Raji (cell line): ENCODE data around the gene RRP1.

Experiments used
- POLR2A ChIP-seq: IDR thresholded peaks from 2 replicates; pipeline ENCODE4 v1.6.1; 2011; ENCODE audit warnings: low read depth, low read length, control low read depth; ENCODE audit not compliant: insufficient read depth

The RRP1 gene

DNA sequence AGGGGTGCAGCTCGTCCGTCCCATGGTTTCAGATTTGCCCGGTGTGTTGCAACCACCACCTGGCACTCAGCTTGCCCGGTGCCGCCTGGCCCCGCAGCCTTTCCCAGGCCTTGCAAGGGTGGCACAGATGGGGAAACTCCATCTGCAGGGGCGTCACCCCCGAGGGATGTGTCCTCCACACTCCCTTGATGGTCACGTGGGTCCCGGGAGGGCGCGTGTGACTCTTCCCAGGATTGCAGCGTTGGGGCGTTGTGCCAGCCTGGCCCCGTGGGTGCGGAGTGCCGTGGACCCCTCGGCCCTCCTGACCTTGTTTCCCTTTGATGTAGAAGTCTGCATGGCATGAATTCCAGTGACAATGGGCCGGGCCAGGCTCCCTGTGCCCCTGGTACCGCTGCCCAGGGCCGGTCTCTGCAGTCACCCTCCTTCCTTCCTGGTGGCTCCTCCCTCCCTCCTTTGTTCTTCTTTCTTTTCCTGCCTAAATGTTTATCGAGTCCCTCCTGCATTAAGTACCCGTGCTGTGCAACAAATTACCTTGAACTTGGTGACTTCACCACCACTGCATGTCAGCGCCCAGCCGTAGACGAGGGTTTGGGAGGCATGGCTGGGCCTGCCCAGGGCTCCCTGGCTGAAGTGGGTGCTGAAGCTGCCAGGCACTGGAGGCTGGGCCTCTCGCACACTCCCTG lies 22.9 kb downstream of the RRP1 start:
- TF ChIP-seq POLR2A: no peak

DNA sequence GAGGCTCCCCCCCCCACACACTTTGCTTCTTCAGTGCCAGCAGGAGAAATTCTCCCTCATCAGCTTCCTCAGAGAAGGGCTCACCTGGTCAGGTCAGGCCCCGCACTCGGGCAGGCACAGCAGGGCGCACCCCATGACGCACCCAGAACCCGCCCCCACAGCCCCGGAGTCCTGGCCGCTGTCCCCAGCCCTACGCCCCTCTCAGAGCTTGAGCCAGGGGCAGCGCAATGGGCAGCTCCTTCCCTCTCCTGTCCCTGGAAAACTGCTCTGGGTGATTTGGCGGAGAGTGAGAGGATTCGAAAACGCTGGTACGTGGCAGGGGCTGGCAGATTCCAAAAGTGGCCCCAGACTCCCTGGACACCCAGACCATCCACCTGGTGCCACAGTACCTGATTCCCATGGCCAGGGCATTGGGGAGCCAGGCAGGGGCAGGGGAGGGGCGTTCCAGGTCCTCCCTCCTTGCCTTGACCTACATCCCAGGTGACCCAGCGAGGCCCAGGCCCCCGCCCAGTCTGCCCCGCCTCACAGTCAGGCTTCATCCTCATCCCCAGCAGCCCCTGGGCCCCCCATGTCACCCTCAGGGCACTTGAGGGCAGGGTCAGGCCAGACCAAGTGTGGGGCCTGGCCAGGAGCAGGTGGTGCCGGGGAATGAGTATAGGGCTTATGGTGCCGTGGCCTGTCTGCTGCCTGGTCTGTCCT lies 23.7 kb downstream of the RRP1 start:
- TF ChIP-seq POLR2A: no peak

DNA sequence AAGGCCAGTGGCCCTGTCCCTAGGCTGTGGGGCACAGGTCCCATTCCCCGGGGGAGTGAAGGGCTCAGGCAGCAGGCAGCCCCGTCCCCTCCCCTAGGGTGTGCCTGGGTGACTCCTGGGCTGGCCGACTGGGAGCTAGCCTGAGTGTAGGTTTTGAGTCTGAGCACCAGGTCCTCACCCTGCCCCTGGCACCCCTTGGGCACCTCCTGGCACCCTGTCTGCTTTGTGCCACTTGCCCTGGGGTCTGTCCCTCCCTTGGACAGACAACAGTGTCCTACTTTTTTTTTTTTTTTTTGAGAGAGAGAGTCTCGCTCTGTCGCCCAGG lies 24.2 kb downstream of the RRP1 start:
- no peak for TF ChIP-seq POLR2A

DNA sequence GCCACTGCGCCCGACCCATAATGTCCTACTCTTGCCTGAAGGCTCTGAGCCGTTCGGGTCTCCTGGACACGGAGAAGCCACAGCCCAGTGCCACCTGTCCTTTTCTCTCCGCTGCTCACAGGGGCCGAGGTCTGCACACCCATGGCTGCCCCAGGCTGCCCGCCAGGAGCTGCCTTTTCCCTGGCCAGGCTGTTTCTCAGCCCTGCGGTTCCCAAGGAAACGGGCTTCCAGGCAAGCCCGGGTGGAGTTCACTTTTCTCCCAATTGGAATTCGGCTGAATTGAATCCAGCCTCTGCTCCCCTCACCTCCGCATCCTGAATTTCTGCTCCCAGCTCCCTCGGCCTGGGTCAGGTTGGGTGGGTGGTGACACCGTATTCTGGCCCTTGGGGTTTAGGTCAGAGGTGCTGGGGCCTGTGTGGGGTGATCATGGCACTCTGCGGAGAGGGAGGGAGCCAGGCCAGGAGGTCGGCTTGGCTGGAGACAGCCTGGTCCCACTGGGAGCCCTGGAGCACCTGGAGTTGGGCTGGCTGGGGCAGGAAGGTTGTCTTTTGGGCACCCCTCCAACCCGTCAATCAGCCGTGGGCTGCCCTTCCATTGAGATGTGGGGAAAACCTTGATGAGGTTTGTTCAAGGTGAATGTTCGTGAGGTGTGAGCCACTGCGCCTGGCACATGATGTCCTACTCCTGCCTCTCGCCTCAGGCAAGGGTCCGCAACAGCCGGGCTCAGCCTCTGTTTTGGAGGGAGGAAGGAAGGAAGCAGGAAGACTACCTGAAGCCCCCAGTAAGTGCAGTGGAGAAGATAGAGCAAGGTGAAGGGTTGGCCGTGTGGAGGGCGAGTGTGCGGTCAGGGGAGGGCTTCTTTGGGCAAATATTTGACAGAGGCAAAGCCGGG lies 25.1 kb downstream of the RRP1 start:
- no peak for TF ChIP-seq POLR2A

DNA sequence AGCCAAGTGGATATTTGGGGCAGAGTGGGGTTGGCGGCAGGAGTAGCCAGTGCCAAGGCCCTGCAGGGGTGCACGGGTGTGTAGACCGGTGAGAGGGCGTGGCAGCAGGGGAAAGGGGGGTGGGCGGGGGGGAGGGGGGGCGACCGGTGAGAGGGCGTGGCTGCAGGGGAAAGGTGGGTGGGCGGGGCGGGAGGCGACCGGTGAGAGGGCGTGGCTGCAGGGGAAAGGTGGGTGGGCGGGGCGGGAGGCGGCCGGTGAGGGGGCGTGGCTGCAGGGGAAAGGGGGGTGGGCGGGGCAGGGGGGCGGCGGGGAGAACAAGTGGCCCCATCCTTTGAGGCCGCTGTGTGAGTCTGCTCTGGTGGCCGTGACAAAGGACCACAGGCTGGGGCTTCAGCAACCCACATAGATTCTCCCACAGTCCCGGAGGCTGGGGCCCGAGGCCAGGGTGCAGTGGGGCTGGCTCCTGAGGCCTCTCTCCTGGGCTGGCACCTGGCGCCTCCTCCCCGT lies 25.8 kb downstream of the RRP1 start:
- TF ChIP-seq POLR2A: no peak

DNA sequence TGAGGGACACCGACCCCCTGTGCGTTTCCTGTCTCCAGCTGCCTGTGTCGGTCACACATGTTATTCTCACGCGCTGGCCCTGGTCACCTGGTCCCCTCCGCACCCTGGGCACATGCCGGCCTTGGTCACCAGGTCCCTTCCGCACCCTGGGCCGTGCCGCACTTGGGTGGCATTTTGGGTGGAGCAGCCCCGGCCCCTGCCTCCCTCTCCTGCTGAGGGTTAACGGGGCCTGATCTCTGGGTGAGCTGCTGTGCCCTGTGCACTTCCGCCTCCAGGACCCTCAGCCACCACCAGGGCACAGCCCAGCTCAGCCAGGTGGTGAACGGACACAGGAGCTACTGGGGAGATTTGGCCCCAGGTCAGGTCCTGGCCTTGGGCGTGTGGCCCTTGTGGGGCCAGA lies 26.6 kb downstream of the RRP1 start:
- no peak for TF ChIP-seq POLR2A

DNA sequence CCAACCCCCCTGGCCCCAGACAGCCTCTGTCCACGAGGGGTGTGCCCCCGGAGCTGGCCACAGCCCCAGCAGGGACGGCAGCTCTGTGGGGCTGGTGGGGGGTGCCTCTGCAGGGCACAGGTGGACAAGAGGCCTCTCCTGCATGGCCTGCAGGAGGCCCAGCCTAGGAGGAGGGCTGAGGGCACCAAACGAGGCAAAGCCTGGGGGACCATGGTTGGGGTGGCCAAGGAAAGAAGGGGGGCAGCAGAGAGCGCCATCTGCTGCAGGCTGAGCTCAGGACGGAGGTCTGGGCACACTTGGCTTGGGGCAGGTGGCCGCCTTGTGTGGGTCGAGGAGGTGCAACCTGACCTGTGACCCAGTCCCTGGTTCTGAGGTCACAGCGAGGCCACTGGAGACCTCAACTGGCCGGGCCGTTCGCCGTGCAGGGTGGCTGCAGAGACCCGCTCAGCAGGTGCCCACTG lies 27.3 kb downstream of the RRP1 start:
- no peak for TF ChIP-seq POLR2A

DNA sequence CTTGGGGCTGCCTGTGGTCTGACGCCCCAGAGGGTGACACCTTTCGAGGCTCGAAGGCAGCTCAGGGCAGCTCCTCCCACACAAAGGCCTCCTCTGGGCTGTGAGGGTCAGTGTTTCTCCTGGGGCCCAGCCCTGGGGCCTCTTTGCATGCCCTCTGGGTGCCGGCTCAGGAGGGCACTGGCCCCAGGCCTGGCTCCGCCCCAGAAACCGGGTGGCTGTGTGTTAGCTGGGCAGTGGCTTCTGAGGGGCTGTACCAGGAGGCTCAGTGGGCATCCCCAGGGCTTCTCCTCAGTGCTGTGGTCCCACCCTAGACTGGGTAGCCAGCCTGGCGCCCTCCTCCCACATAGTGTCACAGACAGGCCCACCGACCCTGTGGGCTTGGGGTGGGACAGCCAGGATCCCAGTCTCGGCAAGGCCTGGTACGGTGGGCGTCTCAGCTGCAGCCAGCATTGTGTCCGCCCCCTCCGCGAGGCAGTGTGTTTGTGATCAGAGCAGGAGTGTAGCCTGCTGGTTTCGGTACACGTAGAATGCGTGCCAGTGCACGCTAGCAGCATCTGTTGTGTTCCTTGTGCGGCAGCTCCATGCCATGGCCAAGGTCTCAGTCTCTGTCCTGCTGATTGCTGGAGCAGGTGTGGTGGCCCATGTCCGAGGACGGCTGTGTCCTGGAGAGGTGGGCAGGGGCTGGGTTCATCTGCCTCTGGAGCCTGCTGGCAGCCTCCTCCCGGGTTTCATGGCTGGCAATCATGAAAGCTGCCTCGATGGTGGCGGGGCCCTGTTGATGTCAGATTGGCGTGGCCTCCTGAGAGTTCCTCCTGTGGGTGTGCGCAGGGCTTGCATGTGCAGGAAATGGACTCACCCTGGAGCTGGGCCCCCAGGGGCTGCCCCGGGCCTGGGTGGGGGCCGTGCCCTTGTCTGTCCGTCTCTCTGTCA lies 28.0 kb downstream of the RRP1 start:
- TF ChIP-seq POLR2A: no peak

DNA sequence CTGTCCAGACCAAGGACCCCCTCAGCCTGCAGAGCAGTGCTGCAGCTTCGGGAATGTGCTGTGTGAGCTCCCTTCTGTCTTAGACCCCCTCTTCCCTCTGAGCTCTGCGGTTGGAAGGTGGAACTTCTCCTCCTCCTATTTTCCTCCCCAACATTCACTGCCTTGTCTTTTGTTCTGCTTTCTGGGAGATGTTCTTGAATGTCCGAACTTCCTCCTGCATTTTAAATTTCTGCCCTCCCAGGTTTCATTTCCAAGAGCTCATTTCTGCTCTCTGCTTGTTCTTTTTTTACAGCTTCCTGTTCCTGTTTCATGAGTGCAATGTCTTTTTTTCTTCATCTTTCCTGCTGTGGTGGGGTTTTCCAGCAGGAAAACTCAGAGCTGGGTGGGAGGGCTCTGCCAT lies 29.3 kb downstream of the RRP1 start:
- no peak for TF ChIP-seq POLR2A

DNA sequence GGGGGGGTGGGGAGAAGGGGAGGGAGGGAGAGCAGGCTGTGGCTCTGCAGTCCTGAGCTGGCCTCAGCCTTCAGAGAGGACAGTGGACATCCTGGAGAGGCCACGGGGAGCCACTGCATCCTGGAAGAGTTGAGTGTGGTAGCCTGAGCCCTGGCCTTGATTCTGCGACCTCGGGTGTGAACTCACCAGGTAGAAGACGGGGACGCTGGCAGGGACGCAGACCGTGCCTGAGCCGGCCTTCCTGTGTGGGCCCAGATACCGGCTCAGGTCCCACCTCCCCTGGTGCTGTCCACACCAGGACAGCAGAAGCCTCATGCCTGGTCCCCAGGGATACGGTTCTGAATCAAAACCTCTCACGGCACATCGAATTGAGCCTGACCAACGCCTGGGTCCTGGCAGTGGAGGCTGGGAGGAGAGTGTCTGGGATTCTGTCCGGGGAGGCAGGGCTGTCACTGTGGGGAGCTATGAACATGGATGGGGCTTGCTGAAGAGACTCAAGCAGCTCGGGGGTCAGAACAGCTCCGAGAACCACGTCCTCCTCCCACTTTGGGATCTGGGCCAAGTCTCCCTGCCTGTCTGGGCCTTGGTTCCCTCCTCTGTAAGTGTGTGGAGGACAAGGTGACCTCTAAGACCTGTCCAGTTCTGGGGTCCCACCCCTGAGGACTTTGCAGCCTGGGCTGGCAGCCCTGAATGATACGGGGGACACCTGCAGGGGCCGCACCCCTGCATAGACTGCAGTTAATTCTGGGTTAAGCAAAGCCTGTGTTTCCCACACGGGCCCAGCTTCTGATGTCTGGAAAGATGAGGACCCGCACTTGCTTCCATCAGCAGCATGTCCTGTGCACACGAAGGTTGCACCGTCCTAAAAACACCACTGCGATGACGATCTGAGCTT lies 30.4 kb downstream of the RRP1 start:
- TF ChIP-seq POLR2A: no peak

DNA sequence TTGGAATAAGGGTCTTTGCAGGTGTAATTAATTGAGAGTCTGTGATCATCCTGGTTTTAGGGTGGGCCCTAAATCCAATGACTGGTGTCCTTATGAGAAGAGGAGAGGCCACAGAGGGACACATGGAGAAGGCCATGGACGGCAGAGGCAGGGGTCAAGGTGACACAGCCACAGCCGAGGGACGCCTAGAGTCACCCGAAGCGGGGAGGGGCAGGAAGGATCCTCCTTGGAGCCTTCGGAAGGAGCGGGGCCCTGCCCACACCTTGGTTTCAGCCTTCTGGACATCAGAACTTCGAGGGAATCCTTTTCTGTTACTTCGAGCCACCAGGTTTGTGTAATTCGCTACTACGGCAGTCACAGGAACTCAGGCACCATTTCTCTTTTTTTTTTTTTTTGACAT lies 31.1 kb downstream of the RRP1 start:
- TF ChIP-seq POLR2A: no peak

DNA sequence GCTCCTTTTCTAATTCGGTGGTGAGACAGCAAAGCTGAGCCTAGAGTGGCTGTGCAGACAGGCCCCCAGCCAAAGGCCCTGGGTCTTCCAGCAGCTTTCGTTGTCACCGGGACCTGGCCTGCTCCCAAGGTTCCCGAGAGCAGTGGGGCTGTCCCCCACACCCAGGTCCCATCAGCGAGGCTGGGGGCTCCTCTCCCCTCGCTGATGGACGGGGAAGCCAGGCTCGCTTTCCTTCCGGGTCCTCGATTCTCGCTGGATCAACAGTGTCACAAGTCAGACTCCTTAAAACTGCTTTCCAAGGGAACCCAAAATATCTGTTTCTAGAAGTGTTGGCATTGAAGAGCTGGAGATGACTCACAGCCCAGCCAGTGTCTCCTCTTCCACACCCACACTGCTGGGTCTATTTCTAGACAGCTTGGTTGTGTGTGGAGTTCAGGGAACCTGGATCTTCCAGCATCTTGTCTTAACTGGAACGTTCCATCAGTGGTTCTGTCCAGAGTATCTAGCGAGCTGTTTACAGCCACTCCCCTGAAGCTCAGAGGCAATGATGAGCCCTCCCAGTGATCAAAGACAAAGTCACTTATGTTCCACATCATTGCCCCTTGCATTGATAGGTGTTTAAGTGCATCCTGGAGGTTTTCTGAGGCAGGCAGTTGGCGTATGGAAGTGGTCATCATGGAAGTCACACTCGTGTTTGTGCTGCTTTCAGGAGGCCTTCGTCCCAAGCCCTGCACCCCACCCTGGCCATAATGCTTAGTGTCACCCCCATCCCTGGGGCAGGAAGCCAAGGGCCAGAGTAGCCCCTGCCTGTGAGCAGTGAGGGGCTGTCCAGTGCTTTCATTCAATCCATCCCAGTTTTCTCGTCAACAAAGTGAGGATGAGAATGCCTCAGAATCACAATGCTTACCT lies 35.2 kb downstream of the RRP1 start:
- no peak for TF ChIP-seq POLR2A
